ENCODE data around the gene ADAMTS20.

ADAMTS20 gene

GRCh38 chr12:43551971-43552559 lies at the start of gene ADAMTS20:
TSS of gene ADAMTS20 (minus strand) at chr12:43552203. CDS start at chr12:43551921, 282 bp downstream.
- H3K9me3 ChIP-seq: no peaks in the 10 kb centered on the region
- H3K4me3 ChIP-seq: no peak within 1 kb of the TSS
- H3K36me3 ChIP-seq (replicated peaks): no peaks in the 10 kb centered on the region
- in situ Hi-C loops (cut with MboI; ENCODE audit: low sequenced_read_pairs): no loop called here
- H3K27me3 ChIP-seq (ENCODE audit: low read depth): no peaks in the 10 kb centered on the region
- no peak for DNase-seq (ENCODE audit: low spot score in 2 of 2)
- H3K4me1 ChIP-seq: no peaks in the 10 kb centered on the region

- no peak for DNase-seq (ENCODE audit: low spot score in 2 of 2)
- H3K9me3 ChIP-seq: no peaks in the 10 kb centered on the region
These were observed 47.7 kb upstream of the ADAMTS20 start for GRCh38 chr12:43599708-43600107.

GRCh38 chr12:43599066-43599465 lies 47.1 kb upstream of the ADAMTS20 start:
- in situ Hi-C loops (cut with MboI; ENCODE audit: low sequenced_read_pairs): no loop called here
- Histone ChIP-seq H3K27me3 (ENCODE audit: low read depth) (peaks cover 8% of the 10 kb centered on the region), H3K4me1 (no peaks in the 10 kb centered on the region), H3K4me3 (no peak overlapping the region), H3K36me3 (replicated peaks) (no peaks in the 10 kb centered on the region), H3K9me3 (no peaks in the 10 kb centered on the region)
- no peak for DNase-seq (ENCODE audit: low spot score in 2 of 2)

More at GRCh38 chr12:43599708-43600107, 47.7 kb upstream of the ADAMTS20 start:
- in situ Hi-C loops (cut with MboI; ENCODE audit: low sequenced_read_pairs): no loop called here
- no peak overlapping the region for H3K4me3 ChIP-seq
- H3K27me3 ChIP-seq (ENCODE audit: low read depth): peaks cover 8% of the 10 kb centered on the region
- H3K4me1 ChIP-seq: no peaks in the 10 kb centered on the region
- no peaks in the 10 kb centered on the region for H3K36me3 ChIP-seq (replicated peaks)

- no peak for DNase-seq (ENCODE audit: low spot score in 2 of 2)
- H3K4me3 ChIP-seq: no peak overlapping the region
- no peaks in the 10 kb centered on the region for H3K36me3 ChIP-seq (replicated peaks)
- peaks cover 9% of the 10 kb centered on the region for H3K27me3 ChIP-seq (ENCODE audit: low read depth)
- no peaks in the 10 kb centered on the region for H3K4me1 ChIP-seq
- no peaks in the 10 kb centered on the region for H3K9me3 ChIP-seq
- in situ Hi-C loops (cut with MboI; ENCODE audit: low sequenced_read_pairs): no loop called here
These were observed 38.3 kb upstream of the ADAMTS20 start for GRCh38 chr12:43590307-43590706.

GRCh38 chr12:43586646-43587245 lies 34.7 kb upstream of the ADAMTS20 start:
- Histone ChIP-seq H3K4me3 (no peak overlapping the region), H3K4me1 (no peaks in the 10 kb centered on the region), H3K9me3 (no peaks in the 10 kb centered on the region), H3K36me3 (replicated peaks) (no peaks in the 10 kb centered on the region), H3K27me3 (ENCODE audit: low read depth) (no peaks in the 10 kb centered on the region)
- DNase-seq (ENCODE audit: low spot score in 2 of 2): no peak
- in situ Hi-C loops (cut with MboI; ENCODE audit: low sequenced_read_pairs): no loop called here

- no peak overlapping the region for H3K4me3 ChIP-seq
- no peaks in the 10 kb centered on the region for H3K4me1 ChIP-seq
- no peaks in the 10 kb centered on the region for H3K36me3 ChIP-seq (replicated peaks)
- in situ Hi-C loops (cut with MboI; ENCODE audit: low sequenced_read_pairs): no loop called here
- H3K27me3 ChIP-seq (ENCODE audit: low read depth): no peaks in the 10 kb centered on the region
- DNase-seq (ENCODE audit: low spot score in 2 of 2): peak; percentile 7 to 28
- H3K9me3 ChIP-seq: no peaks in the 10 kb centered on the region
These were observed 33.7 kb upstream of the ADAMTS20 start for GRCh38 chr12:43585676-43586075.

GRCh38 chr12:43580601-43581000 lies 28.6 kb upstream of the ADAMTS20 start:
- Histone ChIP-seq H3K9me3 (no peaks in the 10 kb centered on the region), H3K4me3 (no peak overlapping the region), H3K4me1 (no peaks in the 10 kb centered on the region), H3K27me3 (ENCODE audit: low read depth) (no peaks in the 10 kb centered on the region; the same call in 1 of the 2 replicates), H3K36me3 (replicated peaks) (no peaks in the 10 kb centered on the region)
- in situ Hi-C loops (cut with MboI; ENCODE audit: low sequenced_read_pairs): no loop called here
- no peak for DNase-seq (ENCODE audit: low spot score in 2 of 2)

- no peaks in the 10 kb centered on the region for H3K36me3 ChIP-seq (replicated peaks)
- H3K4me1 ChIP-seq: no peaks in the 10 kb centered on the region
- in situ Hi-C loops (cut with MboI; ENCODE audit: low sequenced_read_pairs): no loop called here
- H3K27me3 ChIP-seq (ENCODE audit: low read depth): no peaks in the 10 kb centered on the region; the same call in 1 of the 2 replicates
- no peaks in the 10 kb centered on the region for H3K9me3 ChIP-seq
- no peak overlapping the region for H3K4me3 ChIP-seq
- DNase-seq (ENCODE audit: low spot score in 2 of 2): no peak
These were observed 27.2 kb upstream of the ADAMTS20 start for GRCh38 chr12:43579206-43579605.

GRCh38 chr12:43578782-43579181 lies 26.8 kb upstream of the ADAMTS20 start:
- no peaks in the 10 kb centered on the region; the same call in 1 of the 2 replicates for H3K27me3 ChIP-seq (ENCODE audit: low read depth)
- no peak for DNase-seq (ENCODE audit: low spot score in 2 of 2)
- no peaks in the 10 kb centered on the region for H3K4me1 ChIP-seq
- in situ Hi-C loops (cut with MboI; ENCODE audit: low sequenced_read_pairs): no loop called here
- no peaks in the 10 kb centered on the region for H3K9me3 ChIP-seq
- H3K36me3 ChIP-seq (replicated peaks): no peaks in the 10 kb centered on the region
- no peak overlapping the region for H3K4me3 ChIP-seq

- in situ Hi-C loops (cut with MboI; ENCODE audit: low sequenced_read_pairs): no loop called here
- no peak for DNase-seq (ENCODE audit: low spot score in 2 of 2)
- no peaks in the 10 kb centered on the region; the same call in 1 of the 2 replicates for H3K27me3 ChIP-seq (ENCODE audit: low read depth)
These were observed 25.4 kb upstream of the ADAMTS20 start for GRCh38 chr12:43577381-43577780.

GRCh38 chr12:43576162-43576561 lies 24.2 kb upstream of the ADAMTS20 start:
- Histone ChIP-seq H3K9me3 (no peaks in the 10 kb centered on the region), H3K4me1 (no peaks in the 10 kb centered on the region), H3K4me3 (no peak overlapping the region), H3K27me3 (ENCODE audit: low read depth) (no peaks in the 10 kb centered on the region; the same call in 1 of the 2 replicates), H3K36me3 (replicated peaks) (no peaks in the 10 kb centered on the region)
- no peak for DNase-seq (ENCODE audit: low spot score in 2 of 2)
- in situ Hi-C loops (cut with MboI; ENCODE audit: low sequenced_read_pairs): no loop called here

More at GRCh38 chr12:43577381-43577780, 25.4 kb upstream of the ADAMTS20 start:
- H3K9me3 ChIP-seq: no peaks in the 10 kb centered on the region
- H3K36me3 ChIP-seq (replicated peaks): no peaks in the 10 kb centered on the region
- no peaks in the 10 kb centered on the region for H3K4me1 ChIP-seq
- no peak overlapping the region for H3K4me3 ChIP-seq

- DNase-seq (ENCODE audit: low spot score in 2 of 2): no peak
- in situ Hi-C loops (cut with MboI; ENCODE audit: low sequenced_read_pairs): no loop called here
- Histone ChIP-seq H3K27me3 (ENCODE audit: low read depth) (no peaks in the 10 kb centered on the region), H3K4me1 (no peaks in the 10 kb centered on the region), H3K4me3 (no peak overlapping the region), H3K36me3 (replicated peaks) (no peaks in the 10 kb centered on the region), H3K9me3 (no peaks in the 10 kb centered on the region)
These were observed 19.9 kb upstream of the ADAMTS20 start for GRCh38 chr12:43571885-43572284.

GRCh38 chr12:43556057-43556456 lies 4.1 kb upstream of the ADAMTS20 start:
- Histone ChIP-seq H3K36me3 (replicated peaks) (no peaks in the 10 kb centered on the region), H3K27me3 (ENCODE audit: low read depth) (no peaks in the 10 kb centered on the region), H3K4me3 (no peak overlapping the region), H3K4me1 (no peaks in the 10 kb centered on the region), H3K9me3 (no peaks in the 10 kb centered on the region)
- DNase-seq (ENCODE audit: low spot score in 2 of 2): no peak
- in situ Hi-C loops (cut with MboI; ENCODE audit: low sequenced_read_pairs): no loop called here

GRCh38 chr12:43551279-43551970 lies 578 bp downstream of the ADAMTS20 start:
- DNase-seq (ENCODE audit: low spot score in 2 of 2): no peak
- no peaks in the 10 kb centered on the region for H3K4me1 ChIP-seq
- H3K9me3 ChIP-seq: no peaks in the 10 kb centered on the region
- no peak overlapping the region for H3K4me3 ChIP-seq
- in situ Hi-C loops (cut with MboI; ENCODE audit: low sequenced_read_pairs): no loop called here
- no peaks in the 10 kb centered on the region for H3K36me3 ChIP-seq (replicated peaks)
- H3K27me3 ChIP-seq (ENCODE audit: low read depth): no peaks in the 10 kb centered on the region

Data from HAP-1 (cell line).